ENCODE data around the gene FTCDNL1. TPM values are rescaled to one million over a fixed set of nuclear protein-coding genes. Genes with fewer than 3 reads are reported as not detected.

Gene FTCDNL1
- polyA plus RNA-seq, 1 of the 3 experiments (the other 2 are of a cell fraction): not detected

GRCh38 chr2:199743415-199744120, 107.4 kb downstream of the FTCDNL1 start:
- Histone ChIP-seq H3F3A (replicated peaks; ENCODE audit: insufficient read depth) (no peaks in the 10 kb centered on the region), H3K9me2 (no peaks in the 10 kb centered on the region), H3K36me3 (replicated peaks in 1 of 2; ENCODE audit: control insufficient read depth in 1 of 2, insufficient read depth in 2 of 2, low read length in 1 of 2) (no peaks in the 10 kb centered on the region), H3K9ac (no peak overlapping the region), H2AFZ (ENCODE audit: low read depth) (no peak overlapping the region), H3K27me3 (ENCODE audit: insufficient read depth) (peaks cover 32% of the 10 kb centered on the region; the same call in 1 of the 2 replicates), H3K4me2 (no peak overlapping the region), H3K4me1 (ENCODE audit: control insufficient read depth in 1 of 2, insufficient read depth in 2 of 2, low read depth in 1 of 2, low read length in 1 of 2) (peaks cover 0 to 8% of the 10 kb centered on the region in 2 experiments; a peak in 1 of 4 replicates), H3K4me3 (ENCODE audit: low read depth in 2 of 2, low read length in 1 of 2) (no peak overlapping the region), H3K79me2 (ENCODE audit: insufficient read depth) (no peaks in the 10 kb centered on the region), H3K9me3 (no peaks in the 10 kb centered on the region), H3K27ac (ENCODE audit: low read depth in 2 of 2, low read length in 1 of 2) (no peak overlapping the region), H4K20me1 (ENCODE audit: insufficient read depth) (no peaks in the 10 kb centered on the region)
- no peak for DNase-seq
- TF ChIP-seq MEF2A (IDR thresholded peaks at IDR 0.05; ENCODE audit: borderline replicate concordance, low read depth) (no peak), RFX5 (IDR thresholded peaks at IDR 0.05; ENCODE audit: low read length) (no peak), YY1 (IDR thresholded peaks at IDR 0.05; ENCODE audit: low read depth) (no peak), JUND (IDR thresholded peaks at IDR 0.05) (no peak), GABPA (IDR thresholded peaks at IDR 0.05; ENCODE audit: low read depth) (no peak), TAF1 (IDR thresholded peaks at IDR 0.05; ENCODE audit: borderline replicate concordance, low read depth, low read length) (no peak), MXI1 (IDR thresholded peaks at IDR 0.05; ENCODE audit: low read depth, low read length) (no peak), SMC3 (IDR thresholded peaks at IDR 0.05; ENCODE audit: low read depth, low read length) (no peak), IRF3 (IDR thresholded peaks at IDR 0.05; ENCODE audit: low read depth, low read length) (no peak), RCOR1 (IDR thresholded peaks at IDR 0.05; ENCODE audit: low read length) (no peak), TEAD4 (IDR thresholded peaks at IDR 0.05; ENCODE audit: borderline replicate concordance, insufficient read depth) (no peak), GATA2 (CRISPR knock-in tag; IDR thresholded peaks at IDR 0.05) (no peak)
- TF ChIP-seq, protein P1, sequence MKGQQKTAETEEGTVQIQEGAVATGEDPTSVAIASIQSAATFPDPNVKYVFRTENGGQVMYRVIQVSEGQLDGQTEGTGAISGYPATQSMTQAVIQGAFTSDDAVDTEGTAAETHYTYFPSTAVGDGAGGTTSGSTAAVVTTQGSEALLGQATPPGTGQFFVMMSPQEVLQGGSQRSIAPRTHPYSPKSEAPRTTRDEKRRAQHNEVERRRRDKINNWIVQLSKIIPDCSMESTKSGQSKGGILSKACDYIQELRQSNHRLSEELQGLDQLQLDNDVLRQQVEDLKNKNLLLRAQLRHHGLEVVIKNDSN (IDR thresholded peaks at IDR 0.05; ENCODE audit: borderline replicate concordance, low read depth): no peak
- CTCF ChIA-PET: no interaction called here
- 0% methylated on average over 5 of the region's 5 CpGs for WGBS (ENCODE audit: low lambda C conversion rate)
- POLR2A ChIA-PET: no interaction called here

DNA sequence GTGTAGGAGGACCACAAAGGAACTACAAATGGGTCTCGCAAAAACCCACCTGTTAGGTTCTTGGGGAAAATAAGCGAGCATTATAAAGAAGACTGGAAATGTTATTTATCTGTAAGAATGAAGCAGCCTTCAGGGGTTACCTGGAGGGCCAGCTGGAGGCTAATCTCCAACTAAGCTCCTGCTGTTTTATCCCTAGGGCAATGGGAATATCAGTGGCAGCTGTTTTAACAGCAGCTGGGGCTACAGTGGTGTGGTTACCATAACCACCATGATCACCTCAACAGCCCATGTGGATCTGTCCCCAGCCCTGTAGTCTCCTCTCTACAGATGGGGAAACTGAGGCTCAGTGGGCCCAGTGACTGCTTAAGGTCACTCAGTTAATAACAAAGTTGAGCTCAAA, 108.1 kb downstream of the FTCDNL1 start:
- Histone ChIP-seq H3K9ac (no peak overlapping the region), H3F3A (replicated peaks; ENCODE audit: insufficient read depth) (no peaks in the 10 kb centered on the region), H3K79me2 (ENCODE audit: insufficient read depth) (no peaks in the 10 kb centered on the region), H3K9me3 (no peaks in the 10 kb centered on the region), H3K27me3 (ENCODE audit: insufficient read depth) (peaks cover 34% of the 10 kb centered on the region; the same call in 1 of the 2 replicates), H3K27ac (ENCODE audit: low read depth in 2 of 2, low read length in 1 of 2) (no peak overlapping the region), H4K20me1 (ENCODE audit: insufficient read depth) (no peaks in the 10 kb centered on the region), H2AFZ (ENCODE audit: low read depth) (no peak overlapping the region), H3K4me1 (ENCODE audit: control insufficient read depth in 1 of 2, insufficient read depth in 2 of 2, low read depth in 1 of 2, low read length in 1 of 2) (peaks cover 0 to 13% of the 10 kb centered on the region in 2 experiments; a peak in 1 of 4 replicates), H3K36me3 (replicated peaks in 1 of 2; ENCODE audit: control insufficient read depth in 1 of 2, insufficient read depth in 2 of 2, low read length in 1 of 2) (no peaks in the 10 kb centered on the region), H3K4me2 (no peak overlapping the region), H3K4me3 (ENCODE audit: low read depth in 2 of 2, low read length in 1 of 2) (no peak overlapping the region), H3K9me2 (no peaks in the 10 kb centered on the region)
- no peak for DNase-seq
- no peak for TF ChIP-seq TCF12 (IDR thresholded peaks at IDR 0.05)
- no peak for TF ChIP-seq RCOR1 (IDR thresholded peaks at IDR 0.05; ENCODE audit: low read length)
- ChIA-PET CTCF (no interaction called here), POLR2A (no interaction called here)
- 23% methylated on average over 2 of the region's 2 CpGs for WGBS (ENCODE audit: low lambda C conversion rate)

Measured in SK-N-SH (cell line).